B cell (primary cell): Measurements from ENCODE around the gene PPP1R12B. TPM values are rescaled to one million over a fixed set of nuclear protein-coding genes. Genes with fewer than 3 reads are reported as not detected.
"Not testable (repeated sequence)": the region's sequence is repeated elsewhere in the genome, so short reads cannot be mapped to it uniquely, and the experiment has no call there.

Source experiments
- ATAC-seq: fragments of 200-7000 bp; cut with Tn5 transposase; one replicate; pipeline ENCODE4 v1.10.0; 2021; ENCODE audit warnings: low read depth, mild to moderate bottlenecking, moderate number of reproducible peaks, moderate library complexity
- CTCF ChIA-PET: fragments of 350-600 bp; sonication (Branson Sonifier 250); formaldehyde crosslinking; loops from one replicate; lab custom pipeline; 2021; ENCODE audit warnings: antibody characterized with exemption, inconsistent platforms; lab: Charles Lee
- POLR2A ChIA-PET: fragments of 350-600 bp; sonication (Branson Sonifier 250); formaldehyde crosslinking; loops from one replicate; lab custom pipeline; 2021; ENCODE audit warnings: antibody characterized with exemption; lab: Charles Lee
- DNase-seq: peaks from one replicate; pipeline ENCODE4 v3.0.0; 2013
- H2AFZ ChIP-seq: 2 replicates; pipeline ENCODE4 v1.6.1; 2012; ENCODE audit warnings: mild to moderate bottlenecking, low read depth, low read length; ENCODE audit not compliant: insufficient read depth, poor library complexity, severe bottlenecking
- H3K27ac ChIP-seq, 2 donors: 1 replicate in 1 of 2; 2 replicates in 1 of 2; pipeline ENCODE4 v1.5.1; 2012 to 2013; ENCODE audit warnings: low read length in 2 of 2, mild to moderate bottlenecking in 2 of 2, moderate library complexity in 1 of 2
- H3K27me3 ChIP-seq, 4 experiments: fragments of 200-600 bp in 1 of 4; sonication (generic) in 1 of 4; replicated peaks in 1 of 4; 1 replicate in 2 of 4; 2 replicates in 2 of 4; pipeline versions ENCODE4 v1.6.1 to v1.7.0; 2013 to 2016; ENCODE audit warnings: low read length in 3 of 4, mild to moderate bottlenecking in 2 of 4, mixed read lengths in 1 of 4, moderate library complexity in 1 of 4; ENCODE audit not compliant: insufficient read depth in 4 of 4, control insufficient read depth in 3 of 4; ENCODE audit errors: control extremely low read depth in 1 of 4
- H3K36me3 ChIP-seq, 2 experiments: replicated peaks in 1 of 2; 1 replicate in 1 of 2; 2 replicates in 1 of 2; pipeline versions ENCODE4 v1.6.1 to v1.7.1; 2013; ENCODE audit warnings: low read length in 1 of 2; ENCODE audit not compliant: insufficient read depth in 2 of 2, control insufficient read depth in 1 of 2; ENCODE audit errors: control extremely low read depth in 1 of 2, extremely low read depth in 1 of 2
- H3K4me1 ChIP-seq, 2 donors: fragments of 200-600 bp in 1 of 2; sonication (generic) in 1 of 2; 1 replicate in 1 of 2; 2 replicates in 1 of 2; pipeline versions ENCODE4 v1.5.1 to v1.6.1; 2013 to 2017; ENCODE audit warnings: low read length in 2 of 2; ENCODE audit not compliant: control insufficient read depth in 2 of 2, insufficient read depth in 2 of 2
- H3K4me2 ChIP-seq: replicated peaks from 2 replicates; pipeline ENCODE3; 2012; ENCODE audit warnings: mild to moderate bottlenecking, low read depth, low read length; ENCODE audit not compliant: poor library complexity, severe bottlenecking
- H3K4me3 ChIP-seq, 5 experiments: fragments of 200-600 bp in 1 of 5; sonication (generic) in 1 of 5; 1 replicate in 3 of 5; 2 replicates in 2 of 5; pipeline versions ENCODE4 v1.5.1 to v1.7.0; 2011 to 2016; ENCODE audit warnings: low read length in 4 of 5, mild to moderate bottlenecking in 4 of 5, low read depth in 2 of 5, control low read depth in 1 of 5, moderate library complexity in 1 of 5; ENCODE audit not compliant: insufficient read depth in 1 of 5; ENCODE audit errors: control extremely low read depth in 1 of 5, extremely low read depth in 1 of 5
- H3K79me2 ChIP-seq: fragments of 200-600 bp; sonication (generic); one replicate; pipeline ENCODE4 v1.6.0; 2016; ENCODE audit warnings: low read length; ENCODE audit not compliant: control insufficient read depth, insufficient read depth
- H3K9ac ChIP-seq: fragments of 200-600 bp; sonication (generic); 2 replicates; pipeline ENCODE4 v1.6.1; 2017; ENCODE audit warnings: mild to moderate bottlenecking, low read length, moderate library complexity
- H3K9me3 ChIP-seq, 3 donors: one replicate each; pipeline versions ENCODE4 v1.6.1 to v1.7.1; 2013; ENCODE audit warnings: low read length in 2 of 3; ENCODE audit not compliant: control insufficient read depth in 2 of 3, insufficient read depth in 1 of 3; ENCODE audit errors: control extremely low read depth in 1 of 3
- H4K20me1 ChIP-seq: 2 replicates; pipeline ENCODE4 v1.6.0; 2012; ENCODE audit warnings: mild to moderate bottlenecking, low read length; ENCODE audit not compliant: insufficient read depth, control insufficient read depth, poor library complexity, severe bottlenecking
- H3K27ac Mint-ChIP-seq: one replicate; pipeline ENCODE4 v1.8.0; 2021; ENCODE audit warnings: mixed read lengths
- H3K27me3 Mint-ChIP-seq: one replicate; pipeline ENCODE4 v1.8.0; 2021; ENCODE audit warnings: mixed read lengths
- H3K4me1 Mint-ChIP-seq: one replicate; pipeline ENCODE4 v1.8.0; 2021; ENCODE audit warnings: mixed read lengths
- H3K4me3 Mint-ChIP-seq: one replicate; pipeline ENCODE4 v1.8.0; 2021; ENCODE audit warnings: mixed read lengths
- H3K9me3 Mint-ChIP-seq: one replicate; pipeline ENCODE4 v1.8.0; 2022; ENCODE audit warnings: mixed read lengths; ENCODE audit not compliant: insufficient read depth
- EZH2 ChIP-seq: IDR thresholded peaks from 2 replicates; pipeline ENCODE4 v1.6.1; 2012; ENCODE audit warnings: borderline replicate concordance, low read depth, mild to moderate bottlenecking, moderate library complexity, low read length; ENCODE audit not compliant: insufficient read depth, poor library complexity, severe bottlenecking
- WGBS: methylation state at CpG from one replicate; pipeline ENCODE4 v1.1.5; 2013; ENCODE audit warnings: missing lambda C conversion rate; ENCODE audit not compliant: insufficient coverage; 5-methylcytosine and 5-hydroxymethylcytosine counted together
- intact Hi-C: fragments of 100-400 bp; cut with micrococcal nuclease; formaldehyde crosslinking; loops from one replicate; pipeline ENCODE4 v1.10.0; 2022
- polyA plus RNA-seq: library from polyadenylated mRNA; depleted of rRNA; stranded (reverse); fragments of >200 nt; gene quantifications from 2 replicates; pipeline ENCODE4 v1.2.3, GENCODE V29; 2012
- total RNA-seq, 2 donors: library from RNA; stranded (reverse); fragments of 120-200 nt in 1 of 2; gene quantifications; 1 replicate in 1 of 2; 2 replicates in 1 of 2; pipeline versions ENCODE4 v1.2.3 to v1.2.4, GENCODE V29; 2013 to 2022
- TF ChIP-seq, protein P1 (sequence below): fragments of 200-600 bp; IDR thresholded peaks from one replicate; pipeline ENCODE4 v1.8.0; 2022; ENCODE audit warnings: antibody characterized with exemption, mild to moderate bottlenecking

PPP1R12B gene
- total and polyA plus RNA-seq, 2 donors (not counting 1 experiment from before 2014, with no cell fraction given), result 7.1 to 49.6 TPM

DNA sequence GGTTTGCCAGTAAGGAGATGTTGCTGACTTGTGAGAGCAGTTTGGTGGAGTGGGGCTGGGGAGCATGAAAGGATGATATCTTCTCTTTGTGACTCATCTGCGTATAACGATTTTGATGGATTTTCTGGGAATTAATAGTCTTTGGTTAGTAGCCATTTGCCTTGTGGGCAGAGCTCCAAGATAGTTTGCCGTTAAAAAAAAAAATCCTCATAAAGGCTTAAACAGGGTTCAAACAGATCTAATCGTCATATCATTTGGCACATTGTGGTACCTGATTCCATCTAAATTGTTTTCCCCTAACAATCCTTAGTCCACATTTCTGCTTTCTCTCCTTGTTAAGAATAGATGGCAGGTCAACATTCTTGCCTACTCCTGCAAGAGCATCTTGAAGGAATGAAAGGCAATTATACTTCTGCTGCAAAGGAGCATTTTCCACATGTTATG, 168.0 kb downstream of the PPP1R12B start:
- Histone ChIP-seq H3K27ac (no peak overlapping the region), H3K4me2 (no peak overlapping the region), H3K36me3 (no peaks in the 10 kb centered on the region), H3K27me3 (no peaks in the 10 kb centered on the region), H4K20me1 (no peaks in the 10 kb centered on the region), H3K79me2 (no peaks in the 10 kb centered on the region), H3K4me1 (no peaks in the 10 kb centered on the region), H3K9me3 (no peaks in the 10 kb centered on the region), H3K4me3 (no peak overlapping the region), H2AFZ (no peak overlapping the region), H3K9ac (no peak overlapping the region)
- H3K9me3 Mint-ChIP-seq, result peaks cover 3% of the 10 kb centered on the region
- H3K4me1 Mint-ChIP-seq, result peaks cover 10% of the 10 kb centered on the region
- no peak overlapping the region for H3K27ac Mint-ChIP-seq
- ChIA-PET CTCF (interaction anchor here (2.0 kb wide), 1 partner anchor 55 kb away, joined by 6 read pairs; no protein-coding TSS in a partner anchor), POLR2A (interaction anchor here (0.6 kb wide), 1 partner anchor 495 kb away, joined by 4 read pairs; no protein-coding TSS in a partner anchor)
- DNase-seq (no peak), ATAC-seq (no peak)
- 100% methylated on average over 3 of the region's 4 CpGs for WGBS
- intact Hi-C loops, result loop anchor here (5.0 kb wide), 1 partner anchor 36 kb away; no protein-coding TSS in a partner anchor
- TF ChIP-seq EZH2, result no peak
- TF ChIP-seq, protein P1, sequence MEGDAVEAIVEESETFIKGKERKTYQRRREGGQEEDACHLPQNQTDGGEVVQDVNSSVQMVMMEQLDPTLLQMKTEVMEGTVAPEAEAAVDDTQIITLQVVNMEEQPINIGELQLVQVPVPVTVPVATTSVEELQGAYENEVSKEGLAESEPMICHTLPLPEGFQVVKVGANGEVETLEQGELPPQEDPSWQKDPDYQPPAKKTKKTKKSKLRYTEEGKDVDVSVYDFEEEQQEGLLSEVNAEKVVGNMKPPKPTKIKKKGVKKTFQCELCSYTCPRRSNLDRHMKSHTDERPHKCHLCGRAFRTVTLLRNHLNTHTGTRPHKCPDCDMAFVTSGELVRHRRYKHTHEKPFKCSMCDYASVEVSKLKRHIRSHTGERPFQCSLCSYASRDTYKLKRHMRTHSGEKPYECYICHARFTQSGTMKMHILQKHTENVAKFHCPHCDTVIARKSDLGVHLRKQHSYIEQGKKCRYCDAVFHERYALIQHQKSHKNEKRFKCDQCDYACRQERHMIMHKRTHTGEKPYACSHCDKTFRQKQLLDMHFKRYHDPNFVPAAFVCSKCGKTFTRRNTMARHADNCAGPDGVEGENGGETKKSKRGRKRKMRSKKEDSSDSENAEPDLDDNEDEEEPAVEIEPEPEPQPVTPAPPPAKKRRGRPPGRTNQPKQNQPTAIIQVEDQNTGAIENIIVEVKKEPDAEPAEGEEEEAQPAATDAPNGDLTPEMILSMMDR, result no peak
- H3K27me3 Mint-ChIP-seq, result no peaks in the 10 kb centered on the region
- no peak overlapping the region for H3K4me3 Mint-ChIP-seq

DNA sequence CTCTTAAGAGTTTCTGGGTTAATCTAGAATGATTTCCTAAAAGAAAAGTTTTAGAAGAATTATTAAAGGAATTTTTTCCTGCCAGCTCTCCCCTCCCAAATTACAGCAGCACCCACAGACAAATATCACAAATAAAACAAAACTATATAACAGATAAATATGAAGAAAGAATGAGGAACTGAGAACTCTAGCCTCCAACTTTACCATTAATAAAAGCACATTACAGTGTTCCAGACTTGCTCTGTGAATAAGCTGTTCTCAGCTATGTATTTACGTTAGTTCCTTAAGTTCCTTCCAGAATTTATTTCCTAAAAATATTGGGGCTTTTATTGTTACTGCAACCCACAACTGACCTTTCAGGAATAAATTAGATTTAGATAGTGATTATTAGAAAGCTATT, 168.6 kb downstream of the PPP1R12B start:
- H4K20me1 ChIP-seq, ATAC-seq, H3K4me1 ChIP-seq, H3K27ac ChIP-seq, H3K4me1 Mint-ChIP-seq, POLR2A ChIA-PET, H3K9me3 Mint-ChIP-seq, H2AFZ ChIP-seq, H3K27me3 Mint-ChIP-seq, H3K9ac ChIP-seq, H3K79me2 ChIP-seq, H3K27me3 ChIP-seq, H3K9me3 ChIP-seq, H3K4me3 ChIP-seq, H3K36me3 ChIP-seq, H3K4me2 ChIP-seq, H3K27ac Mint-ChIP-seq, H3K4me3 Mint-ChIP-seq, DNase-seq: not testable (repeated sequence)
- CTCF ChIA-PET, result interaction anchor here (0.6 to 2.0 kb wide), 2 partner anchors 55 to 197 kb away, joined by 3 to 6 read pairs; no protein-coding TSS in a partner anchor
- no CpG with 5 or more reads among the region's 1 CpG for WGBS
- intact Hi-C loops, result loop anchor here (5.0 kb wide), 1 partner anchor 35 kb away; no protein-coding TSS in a partner anchor

DNA sequence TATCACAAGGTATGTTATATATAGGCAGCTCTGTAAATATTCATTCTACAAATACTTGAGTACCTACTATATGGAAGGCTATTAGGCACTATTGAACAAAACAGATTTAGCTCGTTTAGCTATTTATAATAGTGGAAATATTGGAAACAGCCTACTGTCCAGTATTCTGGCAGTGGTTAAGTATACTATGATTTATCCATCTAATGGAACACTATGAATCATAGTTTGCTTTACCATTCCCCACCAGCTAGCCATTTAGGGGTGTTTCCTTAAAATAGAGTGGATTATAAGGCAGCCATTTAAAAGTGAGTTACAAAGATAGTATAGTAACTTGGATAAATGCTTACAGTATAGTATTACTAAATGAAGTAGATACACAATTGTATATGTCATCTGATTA, 169.7 kb downstream of the PPP1R12B start:
- intact Hi-C loops, result loop anchor here (5.0 kb wide), 1 partner anchor 34 kb away; no protein-coding TSS in a partner anchor
- POLR2A ChIA-PET, H4K20me1 ChIP-seq, H3K9ac ChIP-seq, H3K4me1 Mint-ChIP-seq, H3K27me3 Mint-ChIP-seq, H3K27ac Mint-ChIP-seq, H3K9me3 ChIP-seq, H3K4me2 ChIP-seq, H3K36me3 ChIP-seq, H3K4me3 Mint-ChIP-seq, H3K27me3 ChIP-seq, H3K9me3 Mint-ChIP-seq, H3K79me2 ChIP-seq, H3K4me1 ChIP-seq, H3K27ac ChIP-seq, DNase-seq, H3K4me3 ChIP-seq, H2AFZ ChIP-seq, ATAC-seq: not testable (repeated sequence)
- no CpG with 5 or more reads among the region's 1 CpG for WGBS
- CTCF ChIA-PET, result interaction anchor here (0.6 kb wide), 1 partner anchor 322 kb away, joined by 3 read pairs; no protein-coding TSS in a partner anchor
